ENCODE results near the gene HSPG2. TPM values are rescaled to one million over a fixed set of nuclear protein-coding genes. Genes with fewer than 3 reads are reported as not detected.

The HSPG2 gene
- polyA plus RNA-seq, 3 donors: 115 to 140 (median 121) TPM

- no peak for DNase-seq (ENCODE audit: low read depth in 3 of 3, low spot score in 2 of 3)
Observed at GRCh38 chr1:21901473-21901847, 35.6 kb downstream of the HSPG2 start.

- no peak for DNase-seq (ENCODE audit: low read depth in 3 of 3, low spot score in 2 of 3)
Observed at GRCh38 chr1:21900766-21901472, 36.2 kb downstream of the HSPG2 start.

- no peak for DNase-seq (ENCODE audit: low read depth in 3 of 3, low spot score in 2 of 3)
Observed at GRCh38 chr1:21899987-21900386, 37.1 kb downstream of the HSPG2 start.

- no peak for DNase-seq (ENCODE audit: low read depth in 3 of 3, low spot score in 2 of 3)
Observed at GRCh38 chr1:21899267-21899810, 37.8 kb downstream of the HSPG2 start.

GRCh38 chr1:21898326-21899200, 38.5 kb downstream of the HSPG2 start:
- no peak for DNase-seq (ENCODE audit: low read depth in 3 of 3, low spot score in 2 of 3)

- DNase-seq (ENCODE audit: low read depth in 3 of 3, low spot score in 2 of 3): no peak
Observed at GRCh38 chr1:21897844-21898243, 39.3 kb downstream of the HSPG2 start.

GRCh38 chr1:21896652-21897532, 40.2 kb downstream of the HSPG2 start:
- no peak for DNase-seq (ENCODE audit: low read depth in 3 of 3, low spot score in 2 of 3)

- no peak for DNase-seq (ENCODE audit: low read depth in 3 of 3, low spot score in 2 of 3)
Observed at GRCh38 chr1:21896026-21896425, 41.1 kb downstream of the HSPG2 start.

GRCh38 chr1:21894034-21894881, 42.9 kb downstream of the HSPG2 start:
- no peak for DNase-seq (ENCODE audit: low read depth in 3 of 3, low spot score in 2 of 3)

GRCh38 chr1:21893046-21893805, 43.9 kb downstream of the HSPG2 start:
- no peak for DNase-seq (ENCODE audit: low read depth in 3 of 3, low spot score in 2 of 3)

- DNase-seq (ENCODE audit: low read depth in 3 of 3, low spot score in 2 of 3): no peak
Observed at GRCh38 chr1:21891621-21892479, 45.3 kb downstream of the HSPG2 start.

- no peak for DNase-seq (ENCODE audit: low read depth in 3 of 3, low spot score in 2 of 3)
Observed at GRCh38 chr1:21891081-21891480, 46.0 kb downstream of the HSPG2 start.

GRCh38 chr1:21888500-21888899, 48.6 kb downstream of the HSPG2 start:
- no peak for DNase-seq (ENCODE audit: low read depth in 3 of 3, low spot score in 2 of 3)

GRCh38 chr1:21887796-21888195, 49.3 kb downstream of the HSPG2 start:
- no peak for DNase-seq (ENCODE audit: low read depth in 3 of 3, low spot score in 2 of 3)

- no peak for DNase-seq (ENCODE audit: low read depth in 3 of 3, low spot score in 2 of 3)
Observed at GRCh38 chr1:21887216-21887736, 49.8 kb downstream of the HSPG2 start.

GRCh38 chr1:21886486-21887215, 50.5 kb downstream of the HSPG2 start:
- no peak for DNase-seq (ENCODE audit: low read depth in 3 of 3, low spot score in 2 of 3)

All from right renal cortex interstitium (tissue), 3 donors.